Mesenchymal stem cell (in vitro differentiated cells and primary cell): ENCODE data around the gene PADI1.

Experiments used
- DNase-seq: peaks from one replicate; pipeline ENCODE4 v3.0.0-alpha.2; 2013
- H2AFZ ChIP-seq: one replicate; pipeline ENCODE4 v1.6.1; 2013; ENCODE audit warnings: low read depth, mild to moderate bottlenecking, control low read depth, inconsistent platforms, low read length, moderate library complexity
- H2AK5ac ChIP-seq: 2 replicates; pipeline ENCODE4 v1.6.1; 2013; ENCODE audit warnings: low read length, moderate library complexity, mild to moderate bottlenecking, inconsistent platforms; ENCODE audit not compliant: severe bottlenecking
- H2BK120ac ChIP-seq: one replicate; pipeline ENCODE4 v1.6.1; 2013; ENCODE audit warnings: low read depth, mild to moderate bottlenecking, inconsistent platforms, low read length, moderate library complexity
- H2BK12ac ChIP-seq, 2 experiments: one replicate each; pipeline ENCODE4 v1.6.1; 2013; ENCODE audit warnings: inconsistent platforms in 2 of 2, low read length in 2 of 2, mild to moderate bottlenecking in 2 of 2, moderate library complexity in 2 of 2, control low read depth in 1 of 2
- H2BK15ac ChIP-seq: one replicate; pipeline ENCODE4 v1.6.1; 2013; ENCODE audit warnings: mild to moderate bottlenecking, low read depth, inconsistent platforms; ENCODE audit not compliant: poor library complexity, severe bottlenecking
- H2BK5ac ChIP-seq: 2 replicates; pipeline ENCODE4 v1.6.1; 2013; ENCODE audit warnings: low read depth, mild to moderate bottlenecking, low read length, control low read depth, inconsistent platforms; ENCODE audit not compliant: poor library complexity, severe bottlenecking
- H3K14ac ChIP-seq, 2 experiments: one replicate each; pipeline ENCODE4 v1.6.1; 2013; ENCODE audit warnings: inconsistent platforms in 2 of 2, low read length in 2 of 2, control low read depth in 1 of 2, mild to moderate bottlenecking in 1 of 2, moderate library complexity in 1 of 2
- H3K18ac ChIP-seq, 2 experiments: one replicate each; pipeline ENCODE4 v1.6.1; 2013; ENCODE audit warnings: inconsistent platforms in 2 of 2, low read length in 2 of 2, control low read depth in 1 of 2, low read depth in 1 of 2, mild to moderate bottlenecking in 1 of 2
- H3K23ac ChIP-seq, 2 experiments: one replicate each; pipeline ENCODE4 v1.6.1; 2013; ENCODE audit warnings: inconsistent platforms in 2 of 2, low read length in 2 of 2, mild to moderate bottlenecking in 2 of 2, moderate library complexity in 2 of 2, control low read depth in 1 of 2
- H3K27ac ChIP-seq: 2 replicates; pipeline ENCODE4 v1.5.1; 2013; ENCODE audit warnings: mild to moderate bottlenecking, moderate library complexity, low read length, control low read depth, inconsistent platforms; ENCODE audit not compliant: poor library complexity, severe bottlenecking
- H3K27me3 ChIP-seq, 2 experiments: 2 replicates each; pipeline versions ENCODE4 v1.6.1 to v1.7.0; 2013; ENCODE audit warnings: low read length in 2 of 2, mild to moderate bottlenecking in 2 of 2, moderate library complexity in 2 of 2, control low read depth in 1 of 2, inconsistent platforms in 1 of 2; ENCODE audit not compliant: control insufficient read depth in 1 of 2, insufficient read depth in 1 of 2
- H3K36me3 ChIP-seq, 2 experiments: 2 replicates each; pipeline versions ENCODE4 v1.6.1 to v1.7.0; 2013; ENCODE audit warnings: low read length in 2 of 2, control low read depth in 1 of 2, inconsistent platforms in 1 of 2, low read depth in 1 of 2, mild to moderate bottlenecking in 1 of 2; ENCODE audit not compliant: insufficient read depth in 2 of 2, control insufficient read depth in 1 of 2
- H3K4ac ChIP-seq, 2 experiments: one replicate each; pipeline ENCODE4 v1.6.1; 2013; ENCODE audit warnings: inconsistent platforms in 2 of 2, low read length in 2 of 2, mild to moderate bottlenecking in 2 of 2, moderate library complexity in 2 of 2, control low read depth in 1 of 2, low read depth in 1 of 2
- H3K4me1 ChIP-seq: 2 replicates; pipeline ENCODE4 v1.6.1; 2013; ENCODE audit warnings: low read depth, low read length, control low read depth; ENCODE audit not compliant: control insufficient read depth, insufficient read depth
- H3K4me2 ChIP-seq: 2 replicates; pipeline ENCODE4 v1.6.1; 2013; ENCODE audit warnings: low read length, mild to moderate bottlenecking, inconsistent platforms; ENCODE audit not compliant: poor library complexity, severe bottlenecking
- H3K4me3 ChIP-seq, 2 experiments: 2 replicates each; pipeline versions ENCODE4 v1.5.1 to v1.7.0; 2013; ENCODE audit warnings: low read length in 2 of 2, mild to moderate bottlenecking in 2 of 2, control low read depth in 1 of 2, low read depth in 1 of 2; ENCODE audit not compliant: insufficient read depth in 1 of 2
- H3K79me1 ChIP-seq: replicated peaks from 2 replicates; pipeline ENCODE4 v1.6.1; 2013; ENCODE audit warnings: mild to moderate bottlenecking, control low read depth, low read length, inconsistent platforms; ENCODE audit not compliant: poor library complexity, severe bottlenecking
- H3K9ac ChIP-seq: 2 replicates; pipeline ENCODE4 v1.7.0; 2013; ENCODE audit warnings: mild to moderate bottlenecking, low read length, moderate library complexity
- H3K9me3 ChIP-seq: 2 replicates; pipeline ENCODE4 v1.7.0; 2013; ENCODE audit warnings: mild to moderate bottlenecking, low read length; ENCODE audit not compliant: control insufficient read depth
- H4K8ac ChIP-seq: one replicate; pipeline ENCODE4 v1.6.1; 2013; ENCODE audit warnings: inconsistent platforms, mild to moderate bottlenecking, low read length, moderate library complexity
- H4K91ac ChIP-seq: one replicate; pipeline ENCODE4 v1.6.1; 2013; ENCODE audit warnings: mild to moderate bottlenecking, low read length, inconsistent platforms
- WGBS: methylation state at CpG from one replicate; pipeline ENCODE4 v1.1.7; 2013; ENCODE audit warnings: mixed read lengths; 5-methylcytosine and 5-hydroxymethylcytosine counted together

The PADI1 gene

GRCh38 chr1:17190010-17190995, 14.6 kb upstream of the PADI1 start:
- Histone ChIP-seq H3K27me3 (peaks cover 0 to 38% of the 10 kb centered on the region in 2 experiments), H3K18ac (peak overlapping the region; percentile 89 to 98), H4K8ac (peak overlapping the region; percentile 92), H3K4me2 (no peak overlapping the region), H3K4me3 (no peak overlapping the region), H3K4me1 (peaks cover 38% of the 10 kb centered on the region), H2BK15ac (peak overlapping the region; percentile 83), H3K4ac (peak overlapping the region; percentile 86 to 96), H4K91ac (peak overlapping the region; percentile 98), H3K36me3 (peaks cover 0 to 4% of the 10 kb centered on the region in 2 experiments), H3K9me3 (peaks cover 9% of the 10 kb centered on the region), H3K14ac (peak overlapping the region in 1 of 2 experiments; percentile 98), H2BK5ac (peak overlapping the region; percentile 93), H3K9ac (no peak overlapping the region), H3K23ac (peak overlapping the region in 1 of 2 experiments; percentile 47), H3K27ac (peak overlapping the region; percentile 99), H2BK120ac (peak overlapping the region; percentile 99), H2AK5ac (peak overlapping the region; percentile 100), H3K79me1 (peaks cover 1% of the 10 kb centered on the region), H2BK12ac (peak overlapping the region; percentile 99), H2AFZ (peak overlapping the region; percentile 15)
- peak; percentile 91 for DNase-seq
- 62% methylated on average over 14 of the region's 15 CpGs for WGBS

- no peak overlapping the region for H4K8ac ChIP-seq
- no peak overlapping the region for H2AFZ ChIP-seq
- H2AK5ac ChIP-seq = peak overlapping the region; percentile 71
- no peak overlapping the region for H3K9ac ChIP-seq
- no peak overlapping the region for H3K18ac ChIP-seq
- peaks cover 1% of the 10 kb centered on the region for H3K79me1 ChIP-seq
- H3K27ac ChIP-seq = no peak overlapping the region
- H3K27me3 ChIP-seq = peaks cover 0 to 47% of the 10 kb centered on the region in 2 experiments
- DNase-seq = no peak
- WGBS = 95% methylated on average over 4 of the region's 4 CpGs
- no peak overlapping the region for H2BK120ac ChIP-seq
- H2BK12ac ChIP-seq = peak overlapping the region in 1 of 2 experiments; percentile 77
- H4K91ac ChIP-seq = no peak overlapping the region
- H3K4me3 ChIP-seq = no peak overlapping the region
- no peak overlapping the region for H2BK15ac ChIP-seq
- H3K9me3 ChIP-seq = peaks cover 9% of the 10 kb centered on the region
- H3K4ac ChIP-seq = no peak overlapping the region
- no peak overlapping the region for H2BK5ac ChIP-seq
- no peak overlapping the region for H3K23ac ChIP-seq
- peaks cover 31% of the 10 kb centered on the region for H3K4me1 ChIP-seq
- H3K14ac ChIP-seq = no peak overlapping the region
- H3K36me3 ChIP-seq = peaks cover 0 to 13% of the 10 kb centered on the region in 2 experiments
- no peak overlapping the region for H3K4me2 ChIP-seq
These were observed 13.0 kb upstream of the PADI1 start for GRCh38 chr1:17191990-17192242.

GRCh38 chr1:17192394-17193221, 12.3 kb upstream of the PADI1 start:
- Histone ChIP-seq H2AFZ (no peak overlapping the region), H4K91ac (no peak overlapping the region), H3K4me1 (peaks cover 31% of the 10 kb centered on the region), H3K27ac (no peak overlapping the region), H3K23ac (no peak overlapping the region), H2AK5ac (peak overlapping the region; percentile 29), H3K4me2 (no peak overlapping the region), H2BK120ac (no peak overlapping the region), H3K79me1 (peaks cover 1% of the 10 kb centered on the region), H3K14ac (no peak overlapping the region), H4K8ac (peak overlapping the region; percentile 29), H3K9me3 (peaks cover 9% of the 10 kb centered on the region), H3K27me3 (peaks cover 0 to 51% of the 10 kb centered on the region in 2 experiments), H3K36me3 (peaks cover 0 to 13% of the 10 kb centered on the region in 2 experiments), H3K4me3 (no peak overlapping the region), H2BK5ac (no peak overlapping the region), H2BK15ac (no peak overlapping the region), H3K18ac (peak overlapping the region in 1 of 2 experiments; percentile 16), H2BK12ac (peak overlapping the region in 1 of 2 experiments; percentile 50), H3K9ac (no peak overlapping the region), H3K4ac (peak overlapping the region in 1 of 2 experiments; percentile 9)
- DNase-seq = no peak
- 87% methylated on average over 13 of the region's 13 CpGs for WGBS
